ENCODE data around the gene KNCN. TPM values are rescaled to one million over a fixed set of nuclear protein-coding genes. Genes with fewer than 3 reads are reported as not detected.

Gene KNCN
- total RNA-seq, 3 donors from 2014 or later, result not detected

- H3K36me3 ChIP-seq, result no peaks in the 10 kb centered on the region
- DNase-seq (ENCODE audit: low spot score in 2 of 2), result no peak
- TF ChIP-seq POLR2AphosphoS5 (IDR thresholded peaks at IDR 0.05) (no peak), CTCF (IDR thresholded peaks at IDR 0.05) (no peak)
These were observed 17.7 kb upstream of the KNCN start for GRCh38 chr1:46569116-46569515.

GRCh38 chr1:46568461-46568891, 17.0 kb upstream of the KNCN start:
- Histone ChIP-seq H3K36me3 (no peaks in the 10 kb centered on the region), H3K27ac (no peak overlapping the region)

More at GRCh38 chr1:46569116-46569515, 17.7 kb upstream of the KNCN start:
- no peaks in the 10 kb centered on the region for H3K9me3 ChIP-seq
- no peak overlapping the region for H3K27ac ChIP-seq
- no peak overlapping the region for H3K4me3 ChIP-seq
- H3K27me3 ChIP-seq, result no peaks in the 10 kb centered on the region
- no peaks in the 10 kb centered on the region for H3K4me1 ChIP-seq
- intact Hi-C loops (cut with DNase I; ENCODE audit: low total_unique reads), result no loop called here

GRCh38 chr1:46563341-46563740, 11.9 kb upstream of the KNCN start:
- TF ChIP-seq POLR2AphosphoS5 (IDR thresholded peaks at IDR 0.05), result no peak
- no peak for TF ChIP-seq CTCF (IDR thresholded peaks at IDR 0.05)
- TF ChIP-seq POLR2A (IDR thresholded peaks at IDR 0.05), result no peak
- intact Hi-C loops (cut with DNase I; ENCODE audit: low total_unique reads), result no loop called here
- Histone ChIP-seq H3K27me3 (no peaks in the 10 kb centered on the region), H3K36me3 (no peaks in the 10 kb centered on the region), H3K4me1 (no peaks in the 10 kb centered on the region), H3K9me3 (no peaks in the 10 kb centered on the region), H3K4me3 (no peak overlapping the region), H3K27ac (no peak overlapping the region)
- DNase-seq (ENCODE audit: low spot score in 2 of 2), result no peak

More at GRCh38 chr1:46568461-46568891, 17.0 kb upstream of the KNCN start:
- H3K27me3 ChIP-seq, result no peaks in the 10 kb centered on the region
- DNase-seq (ENCODE audit: low spot score in 2 of 2), result no peak
- intact Hi-C loops (cut with DNase I; ENCODE audit: low total_unique reads), result no loop called here
- H3K9me3 ChIP-seq, result no peaks in the 10 kb centered on the region
- H3K4me1 ChIP-seq, result no peaks in the 10 kb centered on the region
- no peak for TF ChIP-seq POLR2AphosphoS5 (IDR thresholded peaks at IDR 0.05)
- no peak for TF ChIP-seq CTCF (IDR thresholded peaks at IDR 0.05)
- TF ChIP-seq POLR2A (IDR thresholded peaks at IDR 0.05), result no peak
- H3K4me3 ChIP-seq, result no peak overlapping the region

- H3K27ac ChIP-seq, result no peak overlapping the region
- no peaks in the 10 kb centered on the region for H3K27me3 ChIP-seq
- no peaks in the 10 kb centered on the region for H3K4me1 ChIP-seq
- no peak for DNase-seq (ENCODE audit: low spot score in 2 of 2)
- H3K9me3 ChIP-seq, result no peaks in the 10 kb centered on the region
- no peaks in the 10 kb centered on the region for H3K36me3 ChIP-seq
- no peak for TF ChIP-seq CTCF (IDR thresholded peaks at IDR 0.05)
- TF ChIP-seq POLR2A (IDR thresholded peaks at IDR 0.05), result no peak
- TF ChIP-seq POLR2AphosphoS5 (IDR thresholded peaks at IDR 0.05), result no peak
- H3K4me3 ChIP-seq, result no peak overlapping the region
- intact Hi-C loops (cut with DNase I; ENCODE audit: low total_unique reads), result no loop called here
These were observed 11.1 kb upstream of the KNCN start for GRCh38 chr1:46562498-46562897.

- TF ChIP-seq POLR2AphosphoS5 (IDR thresholded peaks at IDR 0.05) (no peak), POLR2A (IDR thresholded peaks at IDR 0.05) (no peak), CTCF (IDR thresholded peaks at IDR 0.05) (no peak)
- Histone ChIP-seq H3K4me1 (no peaks in the 10 kb centered on the region), H3K27me3 (no peaks in the 10 kb centered on the region), H3K27ac (no peak overlapping the region), H3K9me3 (no peaks in the 10 kb centered on the region), H3K4me3 (no peak overlapping the region), H3K36me3 (no peaks in the 10 kb centered on the region)
- intact Hi-C loops (cut with DNase I; ENCODE audit: low total_unique reads), result no loop called here
- DNase-seq (ENCODE audit: low spot score in 2 of 2), result no peak
These were observed 7.5 kb upstream of the KNCN start for GRCh38 chr1:46558966-46559365.

Measured in breast epithelium (tissue), 4 donors.